CD4-positive, CD25-positive, alpha-beta regulatory T cell (primary cell): ENCODE data around the gene WNT11. TPM values are rescaled to one million over a fixed set of nuclear protein-coding genes. Genes with fewer than 3 reads are reported as not detected.

Experiments used
- ATAC-seq, 2 donors: fragments of 150-1000 bp; cut with Tn5 transposase; one replicate each; pipeline ENCODE4 v1.10.0; 2021; ENCODE audit warnings: low read depth in 2 of 2, moderate number of reproducible peaks in 2 of 2, moderate library complexity in 1 of 2
- DNase-seq, 3 donors: peaks; one replicate each; pipeline versions ENCODE4 v3.0.0 to v3.0.0-alpha.2; 2012 to 2022; ENCODE audit warnings: mixed read lengths in 1 of 3
- H3K27ac ChIP-seq: one replicate; pipeline ENCODE4 v1.7.0; 2013; ENCODE audit warnings: mild to moderate bottlenecking, low read length; ENCODE audit not compliant: insufficient read depth, poor library complexity, severe bottlenecking
- H3K27me3 ChIP-seq: one replicate; pipeline ENCODE4 v1.7.0; 2013; ENCODE audit warnings: low read length; ENCODE audit not compliant: control insufficient read depth, insufficient read depth
- H3K36me3 ChIP-seq: one replicate; pipeline ENCODE4 v1.7.0; 2013; ENCODE audit warnings: mild to moderate bottlenecking, low read length, moderate library complexity; ENCODE audit not compliant: control insufficient read depth, insufficient read depth
- H3K4me1 ChIP-seq: 2 replicates; pipeline ENCODE4 v1.7.0; 2013; ENCODE audit warnings: mild to moderate bottlenecking, low read length; ENCODE audit not compliant: insufficient read depth, control insufficient read depth, poor library complexity, severe bottlenecking
- H3K4me3 ChIP-seq: one replicate; pipeline ENCODE4 v1.7.0; 2013; ENCODE audit warnings: low read depth, mild to moderate bottlenecking, low read length, moderate library complexity
- H3K9me3 ChIP-seq, 2 experiments: 1 replicate in 1 of 2; 2 replicates in 1 of 2; pipeline ENCODE4 v1.7.0; 2013; ENCODE audit warnings: low read length in 2 of 2, mild to moderate bottlenecking in 1 of 2, moderate library complexity in 1 of 2; ENCODE audit not compliant: control insufficient read depth in 2 of 2
- H3K27ac Mint-ChIP-seq, 3 donors: one replicate each; pipeline ENCODE4 v1.8.0; 2020 to 2022; ENCODE audit warnings: mild to moderate bottlenecking in 3 of 3, mixed read lengths in 3 of 3, moderate library complexity in 2 of 3
- H3K27me3 Mint-ChIP-seq: one replicate; pipeline ENCODE4 v1.8.0; 2022; ENCODE audit warnings: mild to moderate bottlenecking, mixed read lengths
- H3K36me3 Mint-ChIP-seq: one replicate; pipeline ENCODE4 v1.8.0; 2020; ENCODE audit warnings: mixed read lengths
- H3K4me1 Mint-ChIP-seq, 4 donors: one replicate each; pipeline ENCODE4 v1.8.0; 2020 to 2022; ENCODE audit warnings: mixed read lengths in 4 of 4, mild to moderate bottlenecking in 1 of 4
- H3K4me3 Mint-ChIP-seq, 4 donors: one replicate each; pipeline ENCODE4 v1.8.0; 2020 to 2022; ENCODE audit warnings: mild to moderate bottlenecking in 4 of 4, mixed read lengths in 4 of 4, moderate library complexity in 3 of 4
- H3K9me3 Mint-ChIP-seq, 7 donors: one replicate each; pipeline ENCODE4 v1.8.0; 2020 to 2022; ENCODE audit warnings: mixed read lengths in 7 of 7, mild to moderate bottlenecking in 3 of 7, moderate library complexity in 2 of 7
- polyA plus RNA-seq, 4 donors: library from polyadenylated mRNA; unstranded; fragments of 300-500 nt; fragmentation: Illumina TruSeq; gene quantifications; one replicate each; pipeline ENCODE4 v1.2.3, GENCODE V29; 2021
- total RNA-seq: library from RNA; stranded (reverse); gene quantifications from one replicate; pipeline ENCODE4 v1.2.3, GENCODE V29; 2022

The WNT11 gene
- total and polyA plus RNA-seq, 5 donors from 2014 or later, result 0.43 to 1.2 TPM; not detected in 3

- no peaks in the 10 kb centered on the region for H3K4me1 ChIP-seq
- Mint-ChIP-seq H3K27ac (no peak overlapping the region), H3K9me3 (peaks cover 0 to 2% (median 0%) of the 10 kb centered on the region in 7 donors)
These were observed 18.9 kb upstream of the WNT11 start for GRCh38 chr11:76225122-76225611.

GRCh38 chr11:76224461-76225121, 18.3 kb upstream of the WNT11 start:
- peaks cover 0 to 2% (median 0%) of the 10 kb centered on the region in 7 donors for H3K9me3 Mint-ChIP-seq
- no peaks in the 10 kb centered on the region for H3K27me3 ChIP-seq
- DNase-seq (no peak), ATAC-seq (no peak)
- H3K27me3 Mint-ChIP-seq, result peaks cover 15% of the 10 kb centered on the region
- H3K4me1 Mint-ChIP-seq, result peaks cover 0 to 3% (median 0%) of the 10 kb centered on the region in 4 donors
- H3K36me3 ChIP-seq, result no peaks in the 10 kb centered on the region
- H3K27ac ChIP-seq, result no peak overlapping the region
- H3K36me3 Mint-ChIP-seq, result no peaks in the 10 kb centered on the region
- H3K27ac Mint-ChIP-seq, result no peak overlapping the region
- no peak overlapping the region for H3K4me3 ChIP-seq
- H3K4me3 Mint-ChIP-seq, result no peak overlapping the region
- H3K9me3 ChIP-seq, result no peaks in the 10 kb centered on the region
- no peaks in the 10 kb centered on the region for H3K4me1 ChIP-seq

More at GRCh38 chr11:76225122-76225611, 18.9 kb upstream of the WNT11 start:
- Histone ChIP-seq H3K27ac (no peak overlapping the region), H3K4me3 (no peak overlapping the region), H3K9me3 (no peaks in the 10 kb centered on the region), H3K27me3 (no peaks in the 10 kb centered on the region), H3K36me3 (no peaks in the 10 kb centered on the region)
- peaks cover 15% of the 10 kb centered on the region for H3K27me3 Mint-ChIP-seq
- no peak overlapping the region for H3K4me3 Mint-ChIP-seq
- no peak for ATAC-seq
- H3K4me1 Mint-ChIP-seq, result peaks cover 0 to 3% (median 0%) of the 10 kb centered on the region in 4 donors
- no peak for DNase-seq
- H3K36me3 Mint-ChIP-seq, result no peaks in the 10 kb centered on the region

GRCh38 chr11:76221365-76221764, 15.1 kb upstream of the WNT11 start:
- H3K4me3 Mint-ChIP-seq, result no peak overlapping the region
- peaks cover 0 to 2% (median 0%) of the 10 kb centered on the region in 7 donors for H3K9me3 Mint-ChIP-seq
- DNase-seq, result no peak
- no peaks in the 10 kb centered on the region for H3K36me3 ChIP-seq
- no peak overlapping the region for H3K4me3 ChIP-seq
- H3K27ac ChIP-seq, result no peak overlapping the region
- H3K27ac Mint-ChIP-seq, result no peak overlapping the region
- H3K4me1 ChIP-seq, result no peaks in the 10 kb centered on the region
- no peaks in the 10 kb centered on the region for H3K36me3 Mint-ChIP-seq
- H3K27me3 Mint-ChIP-seq, result peaks cover 24% of the 10 kb centered on the region
- no peaks in the 10 kb centered on the region for H3K9me3 ChIP-seq
- no peak for ATAC-seq
- H3K27me3 ChIP-seq, result no peaks in the 10 kb centered on the region
- no peaks in the 10 kb centered on the region for H3K4me1 Mint-ChIP-seq

GRCh38 chr11:76219243-76219642, 12.9 kb upstream of the WNT11 start:
- Histone ChIP-seq H3K4me3 (no peak overlapping the region), H3K9me3 (no peaks in the 10 kb centered on the region), H3K27me3 (no peaks in the 10 kb centered on the region), H3K27ac (no peak overlapping the region), H3K4me1 (no peaks in the 10 kb centered on the region), H3K36me3 (no peaks in the 10 kb centered on the region)
- peaks cover 19% of the 10 kb centered on the region for H3K27me3 Mint-ChIP-seq
- no peak overlapping the region for H3K27ac Mint-ChIP-seq
- H3K9me3 Mint-ChIP-seq, result peaks cover 0 to 2% (median 0%) of the 10 kb centered on the region in 7 donors
- H3K4me3 Mint-ChIP-seq, result no peak overlapping the region
- no peaks in the 10 kb centered on the region for H3K4me1 Mint-ChIP-seq
- no peak for ATAC-seq
- no peaks in the 10 kb centered on the region for H3K36me3 Mint-ChIP-seq
- no peak for DNase-seq

GRCh38 chr11:76218449-76219178, 12.3 kb upstream of the WNT11 start:
- no peak overlapping the region for H3K27ac Mint-ChIP-seq
- peaks cover 18% of the 10 kb centered on the region for H3K27me3 Mint-ChIP-seq
- H3K9me3 ChIP-seq, result no peaks in the 10 kb centered on the region
- no peak overlapping the region for H3K27ac ChIP-seq
- H3K27me3 ChIP-seq, result no peaks in the 10 kb centered on the region
- H3K4me1 ChIP-seq, result no peaks in the 10 kb centered on the region
- H3K4me3 ChIP-seq, result no peak overlapping the region
- peaks cover 0 to 2% (median 0%) of the 10 kb centered on the region in 7 donors for H3K9me3 Mint-ChIP-seq
- no peaks in the 10 kb centered on the region for H3K36me3 Mint-ChIP-seq
- no peaks in the 10 kb centered on the region for H3K4me1 Mint-ChIP-seq
- H3K4me3 Mint-ChIP-seq, result no peak overlapping the region
- ATAC-seq (no peak), DNase-seq (no peak)
- H3K36me3 ChIP-seq, result no peaks in the 10 kb centered on the region

GRCh38 chr11:76217653-76218160, 11.4 kb upstream of the WNT11 start:
- no peak overlapping the region for H3K27ac ChIP-seq
- Mint-ChIP-seq H3K9me3 (peaks cover 0 to 2% (median 0%) of the 10 kb centered on the region in 7 donors), H3K4me1 (no peaks in the 10 kb centered on the region), H3K27ac (no peak overlapping the region), H3K36me3 (no peaks in the 10 kb centered on the region), H3K27me3 (peaks cover 18% of the 10 kb centered on the region), H3K4me3 (no peak overlapping the region)
- H3K36me3 ChIP-seq, result no peaks in the 10 kb centered on the region
- no peak for ATAC-seq
- DNase-seq, result no peak
- H3K9me3 ChIP-seq, result no peaks in the 10 kb centered on the region
- no peaks in the 10 kb centered on the region for H3K4me1 ChIP-seq
- H3K27me3 ChIP-seq, result no peaks in the 10 kb centered on the region
- no peak overlapping the region for H3K4me3 ChIP-seq

GRCh38 chr11:76216536-76217325, 10.4 kb upstream of the WNT11 start:
- Mint-ChIP-seq H3K27ac (no peak overlapping the region), H3K36me3 (no peaks in the 10 kb centered on the region), H3K4me3 (no peak overlapping the region), H3K9me3 (peaks cover 0 to 2% (median 0%) of the 10 kb centered on the region in 7 donors), H3K27me3 (peaks cover 27% of the 10 kb centered on the region), H3K4me1 (no peaks in the 10 kb centered on the region)
- Histone ChIP-seq H3K27ac (no peak overlapping the region), H3K4me1 (no peaks in the 10 kb centered on the region), H3K4me3 (no peak overlapping the region), H3K27me3 (no peaks in the 10 kb centered on the region), H3K36me3 (no peaks in the 10 kb centered on the region), H3K9me3 (no peaks in the 10 kb centered on the region)
- DNase-seq (no peak), ATAC-seq (no peak)
